ENCODE data around the gene PPID. TPM values are rescaled to one million over a fixed set of nuclear protein-coding genes. Genes with fewer than 3 reads are reported as not detected.

The PPID gene
- total RNA-seq, 4 donors from 2014 or later = 14.7 to 41.1 (median 24.6) TPM

- TF ChIP-seq, protein P1, sequence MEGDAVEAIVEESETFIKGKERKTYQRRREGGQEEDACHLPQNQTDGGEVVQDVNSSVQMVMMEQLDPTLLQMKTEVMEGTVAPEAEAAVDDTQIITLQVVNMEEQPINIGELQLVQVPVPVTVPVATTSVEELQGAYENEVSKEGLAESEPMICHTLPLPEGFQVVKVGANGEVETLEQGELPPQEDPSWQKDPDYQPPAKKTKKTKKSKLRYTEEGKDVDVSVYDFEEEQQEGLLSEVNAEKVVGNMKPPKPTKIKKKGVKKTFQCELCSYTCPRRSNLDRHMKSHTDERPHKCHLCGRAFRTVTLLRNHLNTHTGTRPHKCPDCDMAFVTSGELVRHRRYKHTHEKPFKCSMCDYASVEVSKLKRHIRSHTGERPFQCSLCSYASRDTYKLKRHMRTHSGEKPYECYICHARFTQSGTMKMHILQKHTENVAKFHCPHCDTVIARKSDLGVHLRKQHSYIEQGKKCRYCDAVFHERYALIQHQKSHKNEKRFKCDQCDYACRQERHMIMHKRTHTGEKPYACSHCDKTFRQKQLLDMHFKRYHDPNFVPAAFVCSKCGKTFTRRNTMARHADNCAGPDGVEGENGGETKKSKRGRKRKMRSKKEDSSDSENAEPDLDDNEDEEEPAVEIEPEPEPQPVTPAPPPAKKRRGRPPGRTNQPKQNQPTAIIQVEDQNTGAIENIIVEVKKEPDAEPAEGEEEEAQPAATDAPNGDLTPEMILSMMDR (IDR thresholded peaks at IDR 0.05; ENCODE audit: low read depth) = no peak
Measured at GRCh38 chr4:158726633-158727032, 3.4 kb upstream of the PPID start.

GRCh38 chr4:158724637-158725036, 1.4 kb upstream of the PPID start:
- TF ChIP-seq, protein P1 (IDR thresholded peaks at IDR 0.05; ENCODE audit: low read depth) = no peak

DNA sequence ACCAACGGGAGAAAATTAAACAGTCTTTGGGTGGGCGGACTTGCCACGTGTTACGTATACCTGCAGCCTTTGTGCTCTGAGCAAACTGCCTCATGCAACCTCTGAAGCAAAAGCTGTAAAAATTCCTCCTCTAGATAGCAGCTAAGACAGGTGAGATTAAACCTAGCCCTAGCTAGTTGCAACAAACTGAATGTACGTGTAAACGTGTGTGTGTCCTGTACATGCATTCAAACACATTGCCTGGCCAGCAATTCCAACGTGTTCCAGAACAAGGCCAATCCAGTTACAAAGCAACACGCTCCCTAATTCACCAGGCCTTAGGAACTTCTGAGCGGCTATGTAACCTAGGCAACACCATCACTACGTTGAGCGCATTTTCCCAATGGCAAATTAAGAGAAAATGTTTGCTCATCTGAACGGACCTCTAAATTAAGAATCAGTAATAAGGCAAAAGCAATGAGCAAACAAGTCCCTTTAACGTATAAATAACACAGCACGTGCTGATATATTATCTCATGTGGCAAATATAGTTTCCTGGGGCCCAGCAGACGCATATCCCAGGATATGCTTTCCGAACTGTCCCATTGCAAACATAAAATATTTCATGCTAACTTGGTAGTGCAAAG, 792 bp downstream of the PPID start:
- TF ChIP-seq, protein P1 (IDR thresholded peaks at IDR 0.05; ENCODE audit: low read depth) = no peak

DNA sequence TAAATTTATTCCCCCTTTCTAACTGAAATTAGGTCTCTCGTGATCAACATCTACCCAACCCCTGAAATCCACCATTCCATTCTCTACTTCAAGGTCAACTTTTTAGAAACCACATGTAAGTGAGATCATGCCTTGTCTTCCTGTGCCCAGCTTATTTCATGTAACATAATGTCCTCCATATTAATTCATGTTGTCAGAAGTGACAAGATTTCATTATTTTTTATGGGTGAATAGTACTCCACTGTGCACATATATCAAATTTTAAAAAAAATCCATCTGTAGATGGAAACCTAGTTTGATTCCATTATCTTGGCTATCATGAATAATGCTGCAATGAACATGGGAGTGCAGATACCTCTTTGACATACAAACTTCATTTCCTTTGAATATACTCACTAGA, 1.5 kb downstream of the PPID start:
- TF ChIP-seq, protein P1 (IDR thresholded peaks at IDR 0.05; ENCODE audit: low read depth) = no peak

DNA sequence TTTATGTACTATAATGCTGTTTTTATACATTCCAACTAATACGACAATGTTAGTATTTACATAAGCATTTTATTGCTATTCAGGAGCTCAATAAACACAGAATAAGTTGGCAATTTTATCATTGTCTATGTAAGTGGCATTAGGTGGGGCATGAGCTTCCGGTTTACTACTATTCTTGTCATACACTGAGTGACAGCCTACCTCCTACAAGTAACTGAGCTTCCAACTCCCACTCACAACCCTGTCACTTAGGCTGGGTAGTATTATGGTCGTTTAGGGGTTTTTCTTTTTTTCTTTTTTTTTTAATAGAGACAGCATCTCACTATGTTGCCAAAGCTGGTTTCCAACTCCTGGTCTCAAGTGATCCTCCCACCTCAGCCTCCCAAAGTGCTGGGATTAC, 7.4 kb downstream of the PPID start:
- TF ChIP-seq, protein P1 (IDR thresholded peaks at IDR 0.05; ENCODE audit: low read depth) = no peak

GRCh38 chr4:158714937-158715336, 8.3 kb downstream of the PPID start:
- TF ChIP-seq, protein P1 (IDR thresholded peaks at IDR 0.05; ENCODE audit: low read depth) = no peak

DNA sequence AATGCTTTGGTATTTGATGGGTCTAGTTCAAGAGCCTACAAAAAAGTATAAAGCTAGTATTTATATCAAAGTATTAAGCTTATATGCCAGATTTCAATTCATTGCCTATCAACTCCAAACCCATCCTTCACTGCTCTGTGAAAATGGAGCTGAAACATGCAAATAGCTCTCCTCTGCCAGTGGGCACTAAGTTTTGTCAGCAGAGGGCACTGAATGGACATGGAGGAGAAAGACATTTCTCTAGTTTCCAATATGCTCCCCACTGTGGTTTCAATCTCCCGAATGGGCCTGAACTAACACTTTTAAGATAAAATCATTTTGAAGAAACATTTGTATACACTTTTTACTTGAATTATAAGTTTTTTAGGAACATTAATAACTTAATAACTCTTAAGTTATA, 12.4 kb downstream of the PPID start:
- TF ChIP-seq, protein P1 (IDR thresholded peaks at IDR 0.05; ENCODE audit: low read depth) = no peak
